Adrenal gland (tissue), 12 donors: ENCODE measurements around the gene CASTOR1. TPM values are rescaled to one million over a fixed set of nuclear protein-coding genes. Genes with fewer than 3 reads are reported as not detected.
A peak's percentile ranks its signal among the peaks of the same experiment; 100 is the strongest.

Experiments
- DNase-seq, 7 donors: peaks; one replicate each; pipeline ENCODE4 v3.0.0-alpha.2; 2019 to 2020
- H3K27ac ChIP-seq, 5 donors: fragments of 200-600 bp; sonication (generic) in 4 of 5; 1 replicate in 3 of 5; 2 replicates in 2 of 5; pipeline versions ENCODE4 v1.5.1 to v1.8.0; 2016 to 2020; ENCODE audit warnings: mild to moderate bottlenecking in 1 of 5
- H3K27me3 ChIP-seq: fragments of 200-600 bp; 2 replicates; pipeline ENCODE4 v1.8.0; 2021
- H3K36me3 ChIP-seq, 2 donors: fragments of 200-600 bp; replicated peaks in 1 of 2; 1 replicate in 1 of 2; 2 replicates in 1 of 2; pipeline versions ENCODE4 v1.5.1 to v1.8.0; 2018 to 2022
- H3K4me1 ChIP-seq, 2 donors: fragments of 200-600 bp; replicated peaks in 1 of 2; 1 replicate in 1 of 2; 2 replicates in 1 of 2; pipeline versions ENCODE4 v1.5.1 to v1.8.0; 2018 to 2021
- H3K4me3 ChIP-seq, 4 donors: fragments of 200-600 bp; sonication (generic) in 3 of 4; one replicate each; pipeline ENCODE4 v1.5.1; 2016 to 2018
- H3K9me3 ChIP-seq, 3 donors: fragments of 200-600 bp; sonication (generic) in 1 of 3; replicated peaks in 1 of 3; 1 replicate in 2 of 3; 2 replicates in 1 of 3; pipeline versions ENCODE4 v1.5.1 to v1.8.0; 2016 to 2021
- POLR2A ChIP-seq, 2 donors: fragments of 450-650 bp; IDR thresholded peaks; one replicate each; pipeline ENCODE4 v1.6.1; 2017; ENCODE audit warnings: antibody characterized with exemption in 2 of 2, mild to moderate bottlenecking in 2 of 2, moderate library complexity in 1 of 2
- WGBS, 4 donors: extraction: QIAGEN DNeasy Blood & Tissue Kit in 2 of 4; methylation state at CpG; one replicate each; pipeline versions ENCODE4 v1.1.5 to v1.1.7; 2013 to 2017; 5-methylcytosine and 5-hydroxymethylcytosine counted together
- intact Hi-C, 2 donors: fragments of 100-400 bp; cut with DNase I; formaldehyde crosslinking; loops; one replicate each; pipeline versions ENCODE4 v1.14.1 to v1.15.0; 2022 to 2023
- polyA plus RNA-seq, 3 donors: library from polyadenylated mRNA; stranded (reverse); fragments of 200-250 nt in 2 of 3; fragments of 350-450 nt in 1 of 3; fragmentation: Illumina TruSeq in 1 of 3; extraction: RNeasy Lipid Tissue Mini Kit (QIAGEN cat#74804) in 1 of 3; gene quantifications; one replicate each; pipeline ENCODE4 v1.2.3, GENCODE V29; 2013 to 2014
- total RNA-seq, 9 donors: library from RNA; depleted of rRNA in 4 of 9; stranded (reverse); fragments of >200 nt in 4 of 9; fragments of 120-200 nt in 1 of 9; fragmentation: NEBNext Ultra II Directional in 1 of 9; extraction: Animal tissue kit (Norgen Biotek cat#: 25700) in 1 of 9; gene quantifications; one replicate each; pipeline versions ENCODE4 v1.1.0 to v1.2.4, GENCODE V29; 2013 to 2023
- TF ChIP-seq, protein P1 (sequence below), 6 experiments: fragments of 450-650 bp in 4 of 6; fragments of 200-600 bp in 2 of 6; sonication (generic) in 1 of 6; IDR thresholded peaks; 1 replicate in 5 of 6; 2 replicates in 1 of 6; pipeline versions ENCODE4 v1.5.1 to v1.8.0; 2016 to 2021; ENCODE audit warnings: antibody characterized with exemption in 6 of 6, mild to moderate bottlenecking in 2 of 6, moderate library complexity in 1 of 6
- donor health status: healthy with polysubstance abuse.
- donor health status: Bipolar disorder and iron deficiency.
- donor health status: DM: yes; HTN: yes; CAD: no.
- donor health status: DM: no; HTN: no; CAD: no.
- donor health status: DM: no; HTN: no; CAD: no.
- donor health status: DM: yes; HTN: yes; CAD: no.

The CASTOR1 gene
- total and polyA plus RNA-seq, 12 donors, result 2.4 to 20.1 (median 15.0) TPM

DNA sequence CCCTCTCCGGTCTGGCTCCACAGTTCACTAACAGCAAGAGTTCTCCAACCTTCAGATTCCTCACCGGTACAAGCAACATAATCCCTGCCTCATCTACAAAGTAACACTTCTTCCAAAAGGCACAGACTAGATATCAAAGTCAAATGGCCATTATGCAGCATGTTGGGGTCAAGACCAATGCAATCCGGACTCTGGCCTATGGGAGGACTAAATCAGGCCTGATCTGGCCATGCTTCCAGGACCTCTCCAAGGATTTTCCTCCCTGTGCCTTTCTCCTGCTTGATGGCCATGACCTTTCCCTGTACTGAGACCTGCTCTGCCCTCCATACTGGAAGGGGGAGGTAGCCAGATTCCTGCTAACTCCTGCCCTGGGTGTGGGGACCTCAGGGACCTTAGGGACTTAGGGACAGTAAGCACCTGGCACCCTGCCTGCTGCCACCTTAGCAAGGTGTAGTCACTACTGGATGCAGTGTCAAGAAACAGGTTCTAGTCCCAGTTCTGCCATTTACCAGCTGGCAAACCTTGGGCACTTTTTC, 30.8 kb upstream of the CASTOR1 start:
- TF ChIP-seq, protein P1, sequence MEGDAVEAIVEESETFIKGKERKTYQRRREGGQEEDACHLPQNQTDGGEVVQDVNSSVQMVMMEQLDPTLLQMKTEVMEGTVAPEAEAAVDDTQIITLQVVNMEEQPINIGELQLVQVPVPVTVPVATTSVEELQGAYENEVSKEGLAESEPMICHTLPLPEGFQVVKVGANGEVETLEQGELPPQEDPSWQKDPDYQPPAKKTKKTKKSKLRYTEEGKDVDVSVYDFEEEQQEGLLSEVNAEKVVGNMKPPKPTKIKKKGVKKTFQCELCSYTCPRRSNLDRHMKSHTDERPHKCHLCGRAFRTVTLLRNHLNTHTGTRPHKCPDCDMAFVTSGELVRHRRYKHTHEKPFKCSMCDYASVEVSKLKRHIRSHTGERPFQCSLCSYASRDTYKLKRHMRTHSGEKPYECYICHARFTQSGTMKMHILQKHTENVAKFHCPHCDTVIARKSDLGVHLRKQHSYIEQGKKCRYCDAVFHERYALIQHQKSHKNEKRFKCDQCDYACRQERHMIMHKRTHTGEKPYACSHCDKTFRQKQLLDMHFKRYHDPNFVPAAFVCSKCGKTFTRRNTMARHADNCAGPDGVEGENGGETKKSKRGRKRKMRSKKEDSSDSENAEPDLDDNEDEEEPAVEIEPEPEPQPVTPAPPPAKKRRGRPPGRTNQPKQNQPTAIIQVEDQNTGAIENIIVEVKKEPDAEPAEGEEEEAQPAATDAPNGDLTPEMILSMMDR (IDR thresholded peaks at IDR 0.05), result no peak
- TF ChIP-seq POLR2A (IDR thresholded peaks at IDR 0.05), result no peak
- H3K4me1 ChIP-seq, result peaks cover 47 to 100% of the 10 kb centered on the region in 2 donors
- no peaks in the 10 kb centered on the region for H3K27me3 ChIP-seq
- WGBS, 4 donors, result 62 to 77% (median 74%) methylated on average over 3 of the region's 3 CpGs
- intact Hi-C loops, result no loop called here
- peak overlapping the region in 2 of 5 donors; percentile 12 to 86 for H3K27ac ChIP-seq
- no peaks in the 10 kb centered on the region for H3K9me3 ChIP-seq
- no peak overlapping the region for H3K4me3 ChIP-seq
- DNase-seq, result no peak
- no peaks in the 10 kb centered on the region for H3K36me3 ChIP-seq

DNA sequence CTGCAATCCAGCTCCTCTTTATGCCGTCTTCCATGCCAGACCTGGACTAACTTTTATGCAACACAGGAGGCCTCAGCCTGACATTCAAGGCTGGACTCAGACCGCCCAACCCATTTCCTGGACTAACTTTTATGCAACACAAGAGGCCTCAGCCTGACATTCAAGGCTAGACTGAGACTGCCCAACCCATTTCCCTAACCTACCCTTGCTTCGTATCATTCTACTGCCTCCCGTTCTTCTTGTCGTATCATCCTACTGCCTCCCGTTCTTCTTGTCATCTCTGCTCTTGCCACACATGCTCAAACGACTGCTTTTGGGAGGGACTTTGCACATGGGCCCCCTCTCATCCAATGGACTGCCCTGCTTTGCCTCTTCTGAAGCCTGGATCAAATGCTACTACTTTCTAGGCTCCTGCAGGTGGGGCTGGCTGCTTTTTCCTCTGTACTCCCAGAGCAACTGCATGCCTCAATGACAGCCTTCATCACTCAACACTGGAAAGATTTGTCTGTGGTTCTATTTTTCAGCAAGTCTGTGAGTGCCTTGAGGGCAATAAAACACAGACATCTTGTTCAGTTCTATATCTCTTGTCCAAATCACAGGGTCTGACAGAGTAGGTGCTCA, 29.6 kb upstream of the CASTOR1 start:
- intact Hi-C loops, result no loop called here
- peak in 1 of 7 donors; percentile 47 for DNase-seq
- peak overlapping the region in 3 of 5 donors; percentile 7 to 86 (median 78) for H3K27ac ChIP-seq
- no peak for TF ChIP-seq POLR2A (IDR thresholded peaks at IDR 0.05)
- TF ChIP-seq, protein P1 (IDR thresholded peaks at IDR 0.05), result peak in 1 of 6 experiments; percentile 8
- H3K27me3 ChIP-seq, result no peaks in the 10 kb centered on the region
- 56 to 74% (median 66%) methylated on average over 7 of the region's 7 CpGs for WGBS, 4 donors
- H3K9me3 ChIP-seq, result no peaks in the 10 kb centered on the region
- H3K4me1 ChIP-seq, result peaks cover 43 to 100% of the 10 kb centered on the region in 2 donors
- no peak overlapping the region for H3K4me3 ChIP-seq
- no peaks in the 10 kb centered on the region for H3K36me3 ChIP-seq

DNA sequence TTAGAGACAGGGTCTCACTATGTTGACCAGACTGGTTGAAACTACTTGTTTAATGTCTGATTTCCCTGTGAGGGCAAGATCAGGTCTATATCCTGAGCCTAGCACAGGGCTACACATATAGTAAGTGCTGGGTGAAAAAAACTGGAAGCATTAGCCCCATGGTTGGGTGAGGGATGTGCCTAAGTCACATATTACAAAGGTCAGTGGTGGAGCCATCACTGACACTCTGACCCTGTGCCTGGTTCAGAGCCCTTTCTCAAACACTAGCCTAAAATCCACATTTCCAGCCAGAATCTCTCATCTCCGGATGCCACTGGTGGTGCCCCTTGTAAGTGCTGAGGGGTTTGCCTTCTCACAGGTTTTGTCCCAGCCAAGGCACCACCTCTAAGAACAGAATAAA, 28.5 kb upstream of the CASTOR1 start:
- H3K9me3 ChIP-seq, result no peaks in the 10 kb centered on the region
- H3K4me1 ChIP-seq, result peaks cover 40 to 95% of the 10 kb centered on the region in 2 donors
- WGBS, 4 donors, result 83 to 100% (median 97%) methylated on average over 1 of the region's 1 CpG
- no peaks in the 10 kb centered on the region for H3K36me3 ChIP-seq
- peak overlapping the region; percentile 6 to 86 (median 53) for H3K27ac ChIP-seq
- no peaks in the 10 kb centered on the region for H3K27me3 ChIP-seq
- no peak overlapping the region for H3K4me3 ChIP-seq
- TF ChIP-seq POLR2A (IDR thresholded peaks at IDR 0.05), result no peak
- TF ChIP-seq, protein P1 (IDR thresholded peaks at IDR 0.05), result no peak
- intact Hi-C loops, result no loop called here
- no peak for DNase-seq

DNA sequence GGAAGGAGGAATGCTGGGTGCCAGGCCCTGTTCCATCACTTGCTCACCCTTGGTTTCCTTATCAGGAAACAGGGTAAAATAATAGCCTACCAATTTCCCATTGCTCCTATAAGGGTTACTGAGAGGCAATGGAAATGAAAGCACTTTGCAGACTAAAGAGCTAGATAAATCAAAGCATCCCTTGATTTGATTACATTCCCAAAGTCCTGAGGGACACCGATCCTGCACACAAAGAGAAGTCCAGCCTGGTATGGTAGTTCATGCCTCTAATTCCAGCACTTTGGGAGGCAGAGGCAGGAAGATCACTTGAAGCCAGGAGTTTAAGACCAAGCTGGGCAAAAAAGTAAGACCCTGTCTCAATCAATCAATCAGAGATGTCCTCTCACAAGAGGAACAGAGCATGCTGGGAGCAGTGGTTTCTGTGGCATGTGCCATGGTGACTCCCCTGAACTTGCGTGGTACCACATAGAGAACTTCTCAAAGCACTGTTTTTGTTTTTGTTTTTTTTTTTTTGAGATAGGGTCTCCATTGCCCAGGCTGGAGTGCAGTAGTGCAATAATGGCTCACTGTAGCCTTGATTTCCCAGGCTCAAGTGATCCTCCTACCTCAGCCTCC, 26.8 kb upstream of the CASTOR1 start:
- intact Hi-C loops, result no loop called here
- no peak for TF ChIP-seq POLR2A (IDR thresholded peaks at IDR 0.05)
- TF ChIP-seq, protein P1 (IDR thresholded peaks at IDR 0.05), result no peak
- H3K4me1 ChIP-seq, result peaks cover 56 to 95% of the 10 kb centered on the region in 2 donors
- no peak for DNase-seq
- 70 to 80% (median 73%) methylated on average over 2 of the region's 2 CpGs for WGBS, 4 donors
- no peaks in the 10 kb centered on the region for H3K36me3 ChIP-seq
- H3K4me3 ChIP-seq, result no peak overlapping the region
- H3K27ac ChIP-seq, result peak overlapping the region in 4 of 5 donors; percentile 1 to 86 (median 66)
- H3K9me3 ChIP-seq, result no peaks in the 10 kb centered on the region
- no peaks in the 10 kb centered on the region for H3K27me3 ChIP-seq
